Measurements from ENCODE around the gene DNTT.

The DNTT gene

GRCh38 chr10:96339956-96340904, 36.0 kb downstream of the DNTT start:
- H3K27ac Mint-ChIP-seq = no peak overlapping the region
- no peaks in the 10 kb centered on the region for H3K36me3 Mint-ChIP-seq
- no peaks in the 10 kb centered on the region for H3K27me3 Mint-ChIP-seq
- H3K4me3 Mint-ChIP-seq = no peak overlapping the region
- H3K4me1 Mint-ChIP-seq (ENCODE audit: low read depth) = no peaks in the 10 kb centered on the region
- no peaks in the 10 kb centered on the region for H3K9me3 Mint-ChIP-seq (ENCODE audit: low read depth)

GRCh38 chr10:96341219-96342182, 37.3 kb downstream of the DNTT start:
- Mint-ChIP-seq H3K36me3 (peaks cover 7% of the 10 kb centered on the region), H3K27ac (no peak overlapping the region), H3K4me3 (no peak overlapping the region), H3K9me3 (ENCODE audit: low read depth) (peaks cover 8% of the 10 kb centered on the region), H3K27me3 (peaks cover 1% of the 10 kb centered on the region), H3K4me1 (ENCODE audit: low read depth) (no peaks in the 10 kb centered on the region)

- Mint-ChIP-seq H3K9me3 (ENCODE audit: low read depth) (peaks cover 9% of the 10 kb centered on the region), H3K4me3 (no peak overlapping the region), H3K36me3 (peaks cover 7% of the 10 kb centered on the region), H3K27me3 (peaks cover 1% of the 10 kb centered on the region), H3K27ac (no peak overlapping the region), H3K4me1 (ENCODE audit: low read depth) (no peaks in the 10 kb centered on the region)
Observed at GRCh38 chr10:96342402-96342801, 38.2 kb downstream of the DNTT start.

GRCh38 chr10:96344178-96344577, 39.9 kb downstream of the DNTT start:
- H3K27ac Mint-ChIP-seq = no peak overlapping the region
- peaks cover 7% of the 10 kb centered on the region for H3K36me3 Mint-ChIP-seq
- H3K9me3 Mint-ChIP-seq (ENCODE audit: low read depth) = peaks cover 9% of the 10 kb centered on the region
- H3K4me3 Mint-ChIP-seq = no peak overlapping the region
- peaks cover 1% of the 10 kb centered on the region for H3K27me3 Mint-ChIP-seq
- no peaks in the 10 kb centered on the region for H3K4me1 Mint-ChIP-seq (ENCODE audit: low read depth)

- Mint-ChIP-seq H3K9me3 (ENCODE audit: low read depth) (peaks cover 9% of the 10 kb centered on the region), H3K4me1 (ENCODE audit: low read depth) (no peaks in the 10 kb centered on the region), H3K27ac (no peak overlapping the region), H3K4me3 (no peak overlapping the region), H3K36me3 (peaks cover 7% of the 10 kb centered on the region), H3K27me3 (peaks cover 1% of the 10 kb centered on the region)
Observed at GRCh38 chr10:96345222-96345621, 41.0 kb downstream of the DNTT start.

- H3K9me3 Mint-ChIP-seq (ENCODE audit: low read depth) = peaks cover 9% of the 10 kb centered on the region
- H3K36me3 Mint-ChIP-seq = peaks cover 7% of the 10 kb centered on the region
- no peak overlapping the region for H3K4me3 Mint-ChIP-seq
- no peak overlapping the region for H3K27ac Mint-ChIP-seq
- H3K4me1 Mint-ChIP-seq (ENCODE audit: low read depth) = no peaks in the 10 kb centered on the region
- H3K27me3 Mint-ChIP-seq = peaks cover 1% of the 10 kb centered on the region
Observed at GRCh38 chr10:96346295-96346694, 42.1 kb downstream of the DNTT start.

GRCh38 chr10:96352027-96352426, 47.8 kb downstream of the DNTT start:
- H3K9me3 Mint-ChIP-seq (ENCODE audit: low read depth) = no peaks in the 10 kb centered on the region
- peaks cover 10% of the 10 kb centered on the region for H3K27me3 Mint-ChIP-seq
- no peaks in the 10 kb centered on the region for H3K4me1 Mint-ChIP-seq (ENCODE audit: low read depth)
- no peak overlapping the region for H3K4me3 Mint-ChIP-seq
- no peaks in the 10 kb centered on the region for H3K36me3 Mint-ChIP-seq
- no peak overlapping the region for H3K27ac Mint-ChIP-seq

- no peak overlapping the region for H3K4me3 Mint-ChIP-seq
- no peaks in the 10 kb centered on the region for H3K9me3 Mint-ChIP-seq (ENCODE audit: low read depth)
- H3K36me3 Mint-ChIP-seq = no peaks in the 10 kb centered on the region
- H3K4me1 Mint-ChIP-seq (ENCODE audit: low read depth) = no peaks in the 10 kb centered on the region
- H3K27me3 Mint-ChIP-seq = peaks cover 12% of the 10 kb centered on the region
- H3K27ac Mint-ChIP-seq = no peak overlapping the region
Observed at GRCh38 chr10:96352582-96352981, 48.3 kb downstream of the DNTT start.

- Mint-ChIP-seq H3K4me1 (ENCODE audit: low read depth) (no peaks in the 10 kb centered on the region), H3K9me3 (ENCODE audit: low read depth) (no peaks in the 10 kb centered on the region)
Observed at GRCh38 chr10:96357038-96357620, 52.9 kb downstream of the DNTT start.

GRCh38 chr10:96358851-96359540, 54.8 kb downstream of the DNTT start, which contains the start of gene OPALIN:
Gene OPALIN, minus strand, starts transcription at chr10:96359002. Its CDS starts 106 bp downstream, at chr10:96358896.
- Mint-ChIP-seq H3K4me1 (ENCODE audit: low read depth) (no peaks in the 10 kb centered on the region), H3K9me3 (ENCODE audit: low read depth) (no peaks in the 10 kb centered on the region), H3K27me3 (peaks cover 10% of the 10 kb centered on the region), H3K36me3 (no peaks in the 10 kb centered on the region), H3K4me3 (no peak within 1 kb of the TSS), H3K27ac (no peak within 1 kb of the TSS)

More at GRCh38 chr10:96357038-96357620, 52.9 kb downstream of the DNTT start:
- H3K4me3 Mint-ChIP-seq = no peak overlapping the region
- H3K36me3 Mint-ChIP-seq = no peaks in the 10 kb centered on the region
- no peak overlapping the region for H3K27ac Mint-ChIP-seq
- H3K27me3 Mint-ChIP-seq = peaks cover 12% of the 10 kb centered on the region

GRCh38 chr10:96359616-96360015, 55.4 kb downstream of the DNTT start:
- Mint-ChIP-seq H3K9me3 (ENCODE audit: low read depth) (no peaks in the 10 kb centered on the region), H3K4me3 (no peak overlapping the region), H3K4me1 (ENCODE audit: low read depth) (no peaks in the 10 kb centered on the region), H3K27ac (no peak overlapping the region), H3K27me3 (peaks cover 9% of the 10 kb centered on the region), H3K36me3 (no peaks in the 10 kb centered on the region)

GRCh38 chr10:96360331-96360730, 56.1 kb downstream of the DNTT start:
- Mint-ChIP-seq H3K4me1 (ENCODE audit: low read depth) (no peaks in the 10 kb centered on the region), H3K9me3 (ENCODE audit: low read depth) (no peaks in the 10 kb centered on the region), H3K27me3 (peaks cover 6% of the 10 kb centered on the region), H3K27ac (no peak overlapping the region), H3K36me3 (no peaks in the 10 kb centered on the region), H3K4me3 (no peak overlapping the region)

- peaks cover 5% of the 10 kb centered on the region for H3K27me3 Mint-ChIP-seq
- H3K36me3 Mint-ChIP-seq = no peaks in the 10 kb centered on the region
Observed at GRCh38 chr10:96360766-96361165, 56.5 kb downstream of the DNTT start.

GRCh38 chr10:96365571-96365970, 61.3 kb downstream of the DNTT start:
- no peak overlapping the region for H3K27ac Mint-ChIP-seq
- H3K36me3 Mint-ChIP-seq = no peaks in the 10 kb centered on the region
- no peaks in the 10 kb centered on the region for H3K27me3 Mint-ChIP-seq

More at GRCh38 chr10:96360766-96361165, 56.5 kb downstream of the DNTT start:
- Mint-ChIP-seq H3K27ac (no peak overlapping the region), H3K9me3 (ENCODE audit: low read depth) (no peaks in the 10 kb centered on the region), H3K4me3 (no peak overlapping the region), H3K4me1 (ENCODE audit: low read depth) (no peaks in the 10 kb centered on the region)

More at GRCh38 chr10:96365571-96365970, 61.3 kb downstream of the DNTT start:
- Mint-ChIP-seq H3K4me3 (no peak overlapping the region), H3K4me1 (ENCODE audit: low read depth) (no peaks in the 10 kb centered on the region), H3K9me3 (ENCODE audit: low read depth) (no peaks in the 10 kb centered on the region)
